GM13976 (cell line): ENCODE data around the gene S100A14.

Experiments used
- DNase-seq: peaks from one replicate; pipeline ENCODE4 v3.0.0; 2012; ENCODE audit warnings: low spot score
- CTCF ChIP-seq: IDR thresholded peaks from 2 replicates; pipeline ENCODE4 v1.5.1; 2012; ENCODE audit warnings: borderline replicate concordance, mild to moderate bottlenecking; ENCODE audit not compliant: insufficient read depth; ENCODE audit errors: extremely low read depth, missing control alignments, control extremely low read depth
- in situ Hi-C: fragments of 300-500 bp; cut with MboI; formaldehyde crosslinking; loops from one replicate; pipeline ENCODE4 v1.12.0; 2022; ENCODE audit warnings: low sequenced_read_pairs, mixed read lengths, inconsistent platforms; ENCODE audit not compliant: unreplicated experiment

The S100A14 gene

GRCh38 chr1:153648000-153648643, 32.0 kb upstream of the S100A14 start:
- no peak for TF ChIP-seq CTCF
- no peak for DNase-seq
- in situ Hi-C loops: no loop called here

- TF ChIP-seq CTCF: no peak
- in situ Hi-C loops: no loop called here
- DNase-seq: no peak
Measured at GRCh38 chr1:153647346-153647714, 31.2 kb upstream of the S100A14 start.

- no peak for DNase-seq
- TF ChIP-seq CTCF: no peak
- in situ Hi-C loops: no loop called here
Measured at GRCh38 chr1:153646672-153647345, 30.7 kb upstream of the S100A14 start.

GRCh38 chr1:153643816-153644215, 27.7 kb upstream of the S100A14 start:
- in situ Hi-C loops: no loop called here
- TF ChIP-seq CTCF: no peak
- no peak for DNase-seq

- no peak for DNase-seq
- TF ChIP-seq CTCF: no peak
- in situ Hi-C loops: no loop called here
Measured at GRCh38 chr1:153643100-153643499, 27.0 kb upstream of the S100A14 start.

- in situ Hi-C loops: no loop called here
- DNase-seq: no peak
- TF ChIP-seq CTCF: no peak
Measured at GRCh38 chr1:153642161-153642560, 26.0 kb upstream of the S100A14 start.
